ENCODE results near the gene SDS. TPM values are rescaled to one million over a fixed set of nuclear protein-coding genes. Genes with fewer than 3 reads are reported as not detected.

Gene SDS
- total RNA-seq, 4 donors from 2014 or later, result 0.90 TPM; not detected in 3

DNA sequence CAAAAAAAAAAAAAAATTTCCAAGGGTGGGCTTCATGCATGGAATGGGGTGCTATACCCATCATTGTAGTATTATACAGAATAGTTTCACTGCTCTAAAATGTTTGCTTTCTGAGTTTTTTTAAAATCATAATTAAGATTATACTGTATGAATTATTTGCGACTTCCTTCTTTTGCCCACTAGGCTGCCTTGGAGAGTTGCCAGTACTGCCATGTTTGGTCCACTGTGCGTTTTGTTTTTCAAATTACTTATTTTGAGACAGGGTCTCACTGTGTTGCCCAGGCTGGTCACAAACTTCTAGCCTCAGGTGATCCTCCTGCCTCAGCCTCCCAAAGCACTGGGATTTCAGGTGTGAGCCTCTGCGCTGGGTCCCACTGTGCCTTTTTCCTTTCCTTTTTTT lies 25.4 kb downstream of the SDS start:
- Histone ChIP-seq H3K9me3 (no peaks in the 10 kb centered on the region), H3K4me1 (no peaks in the 10 kb centered on the region), H3K4me3 (no peak overlapping the region), H3K36me3 (peaks cover 0 to 98% (median 7%) of the 10 kb centered on the region in 3 donors), H3K27me3 (no peaks in the 10 kb centered on the region), H3K27ac (no peak overlapping the region)
- no peak for TF ChIP-seq EP300 (IDR thresholded peaks at IDR 0.05)
- TF ChIP-seq POLR2A (IDR thresholded peaks at IDR 0.05), result no peak
- TF ChIP-seq, protein P1, sequence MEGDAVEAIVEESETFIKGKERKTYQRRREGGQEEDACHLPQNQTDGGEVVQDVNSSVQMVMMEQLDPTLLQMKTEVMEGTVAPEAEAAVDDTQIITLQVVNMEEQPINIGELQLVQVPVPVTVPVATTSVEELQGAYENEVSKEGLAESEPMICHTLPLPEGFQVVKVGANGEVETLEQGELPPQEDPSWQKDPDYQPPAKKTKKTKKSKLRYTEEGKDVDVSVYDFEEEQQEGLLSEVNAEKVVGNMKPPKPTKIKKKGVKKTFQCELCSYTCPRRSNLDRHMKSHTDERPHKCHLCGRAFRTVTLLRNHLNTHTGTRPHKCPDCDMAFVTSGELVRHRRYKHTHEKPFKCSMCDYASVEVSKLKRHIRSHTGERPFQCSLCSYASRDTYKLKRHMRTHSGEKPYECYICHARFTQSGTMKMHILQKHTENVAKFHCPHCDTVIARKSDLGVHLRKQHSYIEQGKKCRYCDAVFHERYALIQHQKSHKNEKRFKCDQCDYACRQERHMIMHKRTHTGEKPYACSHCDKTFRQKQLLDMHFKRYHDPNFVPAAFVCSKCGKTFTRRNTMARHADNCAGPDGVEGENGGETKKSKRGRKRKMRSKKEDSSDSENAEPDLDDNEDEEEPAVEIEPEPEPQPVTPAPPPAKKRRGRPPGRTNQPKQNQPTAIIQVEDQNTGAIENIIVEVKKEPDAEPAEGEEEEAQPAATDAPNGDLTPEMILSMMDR (IDR thresholded peaks at IDR 0.05), result no peak
- no peak for DNase-seq (ENCODE audit: low spot score in 2 of 2)
- WGBS, 2 donors, result 84 to 91% methylated on average over 3 of the region's 3 CpGs

GRCh38 chr12:113374823-113375428 lies 28.8 kb downstream of the SDS start:
- Histone ChIP-seq H3K36me3 (peaks cover 0 to 95% (median 0%) of the 10 kb centered on the region in 3 donors), H3K4me1 (peaks cover 0 to 3% (median 0%) of the 10 kb centered on the region in 4 donors), H3K4me3 (no peak overlapping the region), H3K27me3 (no peaks in the 10 kb centered on the region), H3K9me3 (no peaks in the 10 kb centered on the region), H3K27ac (no peak overlapping the region)
- no peak for DNase-seq (ENCODE audit: low spot score in 2 of 2)
- TF ChIP-seq, protein P1 (IDR thresholded peaks at IDR 0.05), result no peak
- TF ChIP-seq POLR2A (IDR thresholded peaks at IDR 0.05) (no peak), EP300 (IDR thresholded peaks at IDR 0.05) (no peak)
- WGBS, 2 donors, result 74 to 81% methylated on average over 4 of the region's 4 CpGs

- H3K27me3 ChIP-seq, result no peaks in the 10 kb centered on the region
- TF ChIP-seq POLR2A (IDR thresholded peaks at IDR 0.05) (no peak), EP300 (IDR thresholded peaks at IDR 0.05) (no peak)
- TF ChIP-seq, protein P1 (IDR thresholded peaks at IDR 0.05), result no peak
- no peak for DNase-seq (ENCODE audit: low spot score in 2 of 2)
- no peak overlapping the region for H3K4me3 ChIP-seq
- peaks cover 0 to 86% (median 0%) of the 10 kb centered on the region in 3 donors for H3K36me3 ChIP-seq
- peaks cover 0 to 8% (median 0%) of the 10 kb centered on the region in 4 donors for H3K4me1 ChIP-seq
- WGBS, 2 donors, result 71 to 81% methylated on average over 3 of the region's 3 CpGs
- no peak overlapping the region for H3K27ac ChIP-seq
- H3K9me3 ChIP-seq, result no peaks in the 10 kb centered on the region
Measured at GRCh38 chr12:113373969-113374368, 29.7 kb downstream of the SDS start.

DNA sequence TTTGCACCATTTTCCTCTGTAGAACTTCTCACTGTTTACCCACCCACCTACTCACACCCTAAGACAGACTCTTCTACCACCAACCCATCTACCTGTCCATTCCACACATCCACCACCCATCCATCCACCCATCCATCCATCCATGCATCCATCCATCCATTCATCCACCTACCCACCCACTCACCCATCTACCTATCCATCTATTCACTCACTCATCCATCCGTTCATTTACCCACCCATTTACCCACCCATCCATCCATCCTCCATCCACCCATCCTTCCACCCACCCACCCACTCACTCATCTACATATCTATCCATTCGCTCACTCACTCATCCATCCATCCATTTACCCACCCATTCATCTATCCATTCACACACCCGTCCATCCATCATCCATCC lies 30.2 kb downstream of the SDS start:
- H3K4me3 ChIP-seq, result no peak overlapping the region
- no peak overlapping the region for H3K27ac ChIP-seq
- peaks cover 0 to 80% (median 0%) of the 10 kb centered on the region in 3 donors for H3K36me3 ChIP-seq
- no peak for DNase-seq (ENCODE audit: low spot score in 2 of 2)
- no peaks in the 10 kb centered on the region for H3K9me3 ChIP-seq
- H3K27me3 ChIP-seq, result no peaks in the 10 kb centered on the region
- TF ChIP-seq EP300 (IDR thresholded peaks at IDR 0.05), result no peak
- TF ChIP-seq POLR2A (IDR thresholded peaks at IDR 0.05), result no peak
- TF ChIP-seq, protein P1 (IDR thresholded peaks at IDR 0.05), result no peak
- peaks cover 0 to 13% (median 0%) of the 10 kb centered on the region in 4 donors for H3K4me1 ChIP-seq
- 98% methylated on average over 3 of the region's 3 CpGs for WGBS, 2 donors

- Histone ChIP-seq H3K27me3 (no peaks in the 10 kb centered on the region), H3K36me3 (peaks cover 0 to 70% (median 0%) of the 10 kb centered on the region in 3 donors), H3K4me1 (peaks cover 0 to 17% (median 0%) of the 10 kb centered on the region in 4 donors), H3K27ac (no peak overlapping the region), H3K9me3 (no peaks in the 10 kb centered on the region), H3K4me3 (no peak overlapping the region)
- DNase-seq (ENCODE audit: low spot score in 2 of 2), result no peak
- WGBS, 2 donors, result 96 to 97% methylated on average over 9 of the region's 9 CpGs
- TF ChIP-seq, protein P1 (IDR thresholded peaks at IDR 0.05), result no peak
- TF ChIP-seq POLR2A (IDR thresholded peaks at IDR 0.05) (no peak), EP300 (IDR thresholded peaks at IDR 0.05) (no peak)
Measured at GRCh38 chr12:113372371-113372770, 31.3 kb downstream of the SDS start.
